HG03025 (cell line): ENCODE measurements around the gene KIAA1217.
A peak's percentile ranks its signal among the peaks of the same experiment; 100 is the strongest.

ENCODE experiments used
- ATAC-seq: cut with Tn5 transposase; IDR thresholded peaks from one replicate; pipeline ENCODE4 v1.9.1; 2021; ENCODE audit warnings: mild to moderate bottlenecking, moderate library complexity; ENCODE audit not compliant: unreplicated experiment, low FRiP score

KIAA1217 gene

DNA sequence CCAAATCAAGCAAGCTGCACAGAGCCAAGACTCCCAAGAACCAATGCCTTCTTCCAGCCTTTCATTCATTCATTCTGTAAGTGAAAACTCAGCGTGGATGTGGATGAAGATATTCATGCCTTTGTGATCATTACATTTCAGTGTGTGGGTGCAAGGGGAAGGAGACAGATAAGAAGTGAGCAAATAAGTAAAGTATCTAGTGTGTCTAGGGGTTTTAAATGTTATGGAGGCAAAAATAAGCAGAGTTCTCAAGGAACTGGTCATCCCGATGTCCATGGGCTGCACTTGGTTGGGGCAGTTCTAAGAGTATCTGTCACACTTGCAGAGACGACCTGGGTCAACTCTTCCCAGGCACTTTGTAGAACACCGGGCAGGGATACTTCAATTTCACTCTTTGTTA is 149.1 kb downstream of the KIAA1217 start:
- no peak for ATAC-seq

DNA sequence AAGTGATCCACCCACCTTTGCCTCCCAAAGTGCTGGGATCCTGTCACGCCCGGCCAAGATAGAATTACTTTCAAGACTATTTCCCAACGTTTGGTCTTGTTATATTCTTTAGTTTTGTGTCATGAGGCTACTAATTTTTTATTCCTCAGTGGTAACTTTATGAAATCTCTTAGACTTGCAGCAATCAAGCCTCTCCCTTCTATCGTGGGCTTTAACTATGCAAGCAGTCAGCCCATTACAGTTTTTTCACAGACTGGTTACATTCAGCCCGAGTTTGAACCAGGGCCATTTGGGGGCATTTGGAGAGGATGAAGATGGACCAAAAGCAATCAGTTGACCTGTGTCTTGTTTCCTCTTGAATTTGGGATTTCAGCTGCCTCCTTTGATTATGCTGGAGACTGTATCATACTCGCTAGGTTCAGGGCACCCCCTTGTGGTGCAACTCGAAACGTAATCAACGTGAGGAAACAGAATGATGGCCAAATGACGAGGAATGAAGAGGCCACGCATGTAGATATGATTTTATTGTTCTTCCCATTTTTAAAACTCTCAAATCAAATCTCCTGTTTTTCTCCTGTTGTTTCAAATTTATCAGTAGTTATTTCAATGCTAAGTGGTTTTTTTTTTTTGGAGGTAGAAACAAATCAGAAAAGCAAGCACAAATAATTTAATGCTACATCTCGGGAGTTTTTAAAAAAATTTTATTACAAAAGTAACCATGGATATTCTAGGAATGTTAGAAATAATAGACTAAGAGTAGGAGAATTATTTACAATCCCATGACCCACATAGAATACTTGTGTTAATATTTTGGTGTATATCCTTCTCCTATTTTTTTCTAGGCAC is 151.6 kb downstream of the KIAA1217 start:
- ATAC-seq, result peak; percentile 53

DNA sequence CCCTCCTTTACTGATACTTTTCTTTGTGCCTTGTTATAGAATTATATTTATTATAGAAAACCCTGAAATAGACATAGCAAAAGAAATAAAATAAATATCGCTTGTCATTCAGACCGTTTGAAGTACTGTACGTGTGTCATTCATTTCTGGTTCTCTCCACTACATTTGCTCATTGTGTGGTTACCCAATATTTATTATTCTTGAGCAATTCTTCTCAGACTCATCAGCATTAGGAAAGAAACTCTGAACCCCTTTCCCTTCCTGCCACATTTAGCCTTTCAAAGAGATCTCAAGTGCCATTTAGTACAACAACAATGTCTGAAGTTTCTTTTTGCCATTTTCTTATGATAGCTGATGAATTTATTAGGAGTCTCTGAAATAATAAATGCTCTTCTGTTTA is 154.1 kb downstream of the KIAA1217 start:
- no peak for ATAC-seq

DNA sequence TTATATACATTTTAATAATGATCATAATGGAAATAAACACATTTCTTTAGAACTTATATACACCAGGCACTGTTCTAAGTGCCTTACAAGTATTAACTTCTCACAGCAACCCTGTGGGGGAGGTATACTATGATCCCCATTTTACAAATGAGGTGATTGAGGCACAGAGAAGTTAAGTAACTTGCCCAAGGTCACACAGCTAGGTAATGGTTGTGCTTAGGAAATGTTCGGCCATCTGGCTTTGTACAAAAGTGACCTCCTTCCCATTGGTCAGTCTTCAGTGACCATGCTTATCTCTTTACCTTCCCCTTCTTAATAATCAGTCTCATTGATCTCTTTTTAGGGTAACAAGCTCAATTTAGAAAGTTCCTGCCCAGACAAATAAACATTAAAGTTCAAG is 158.8 kb downstream of the KIAA1217 start:
- ATAC-seq, result no peak

DNA sequence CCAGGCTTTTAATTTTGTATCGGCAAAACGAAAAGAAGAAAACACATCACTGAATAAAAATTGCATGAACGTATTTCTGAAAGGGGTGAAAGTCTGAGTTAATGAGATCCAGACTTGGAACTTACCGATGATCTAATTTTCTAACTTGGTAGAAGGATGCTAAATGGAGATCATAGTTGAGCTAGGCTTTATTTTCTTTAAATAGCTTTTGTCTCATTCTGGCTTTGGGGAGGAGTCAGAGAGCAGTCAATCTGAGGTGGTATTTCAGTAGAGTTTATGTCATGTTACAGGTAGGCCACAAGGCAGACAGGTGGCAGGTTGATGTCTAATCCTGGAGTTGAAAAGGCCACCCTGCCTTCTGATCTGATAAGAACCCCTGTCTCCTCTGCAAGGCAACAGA is 161.9 kb downstream of the KIAA1217 start:
- no peak for ATAC-seq

DNA sequence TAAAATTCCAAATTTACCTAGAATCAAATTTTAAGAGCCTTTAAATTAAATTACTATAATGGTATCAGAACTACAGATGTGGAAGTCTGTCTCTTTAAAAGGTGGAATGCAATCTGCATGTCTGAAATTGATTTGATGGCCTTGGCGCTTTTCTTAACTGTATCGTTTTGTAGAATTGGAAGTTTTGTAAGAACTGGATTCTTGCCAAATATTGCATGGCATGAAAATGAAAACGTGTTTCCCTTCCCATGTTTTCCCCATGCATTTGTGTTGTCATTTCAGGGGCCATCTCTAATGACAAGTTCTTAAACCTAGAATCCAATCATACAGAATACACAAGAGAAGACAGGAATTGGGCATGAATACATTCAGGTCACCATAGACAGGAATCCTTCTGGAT is 162.5 kb downstream of the KIAA1217 start:
- no peak for ATAC-seq

DNA sequence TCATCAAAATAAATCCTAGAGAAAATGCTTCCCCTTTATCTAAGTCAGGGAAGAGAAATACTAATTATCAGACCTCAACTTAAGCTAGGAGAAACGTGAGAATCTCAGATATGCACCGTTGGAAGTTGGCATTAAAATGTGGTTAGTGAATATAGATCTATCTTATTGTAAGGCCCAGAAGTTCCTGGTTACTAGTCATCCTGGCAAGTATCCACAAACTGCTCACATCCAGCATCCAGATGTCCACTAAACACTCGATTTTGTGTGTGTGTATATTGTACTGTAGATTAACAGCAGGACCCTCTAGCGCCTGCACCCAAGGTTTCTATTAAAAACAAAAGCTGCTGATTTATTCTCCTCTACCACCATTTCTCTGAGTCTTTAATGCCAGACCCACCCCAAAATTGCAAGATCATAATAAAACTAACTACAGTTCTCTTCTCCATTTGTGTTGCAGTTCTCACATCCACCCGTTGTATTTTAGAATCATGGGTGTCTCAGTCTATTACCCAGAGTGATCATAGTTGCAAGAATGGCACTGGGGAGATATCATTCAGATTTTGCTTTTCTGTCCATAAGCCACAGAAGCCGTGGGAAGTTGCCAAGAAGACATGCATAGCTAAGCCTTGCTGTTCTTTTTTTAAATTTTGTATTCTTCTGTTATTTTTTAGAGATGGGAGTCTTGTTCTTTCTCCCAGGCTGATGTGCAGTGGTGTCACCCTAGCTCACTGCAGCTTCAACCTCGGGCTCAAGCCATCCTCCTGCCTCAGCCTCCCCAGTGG is 165.4 kb downstream of the KIAA1217 start:
- ATAC-seq, result no peak

DNA sequence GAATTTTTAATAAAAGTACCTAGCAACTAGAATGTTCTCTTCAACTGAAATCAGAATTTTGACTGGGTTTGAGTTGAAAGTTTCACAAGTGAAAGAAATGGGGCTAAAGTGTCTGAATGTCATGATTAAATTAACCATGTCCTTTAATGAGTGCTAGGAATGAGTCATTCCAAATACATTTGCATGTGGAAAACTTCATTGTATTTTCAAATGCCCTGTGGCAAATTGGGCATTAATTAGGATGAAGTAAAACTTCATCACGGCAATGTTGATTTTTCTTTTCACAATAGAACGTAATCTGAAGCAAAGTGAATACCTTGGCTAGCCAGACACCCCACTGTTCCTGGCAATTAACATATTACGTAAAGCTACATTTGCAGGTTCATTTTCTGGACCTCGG is 166.6 kb downstream of the KIAA1217 start:
- ATAC-seq, result no peak

DNA sequence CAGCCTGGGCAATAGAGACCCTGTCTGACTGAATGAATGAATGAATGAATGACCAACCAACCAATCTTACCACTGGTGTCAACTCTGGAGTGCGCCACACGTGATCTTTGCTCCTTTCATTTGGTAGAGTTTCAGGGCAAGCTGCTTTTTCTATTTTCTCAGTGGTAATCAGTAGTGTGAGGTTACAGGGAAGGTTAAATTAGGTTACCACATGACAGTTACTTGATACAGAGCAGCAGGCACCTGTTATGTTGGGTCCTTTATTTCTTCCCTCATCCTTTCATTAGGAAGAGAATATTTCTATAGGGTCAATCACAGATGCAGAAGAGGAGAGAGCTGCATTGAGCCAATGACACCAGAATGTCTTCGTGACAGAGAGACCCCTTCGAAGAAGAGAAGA is 167.8 kb downstream of the KIAA1217 start:
- no peak for ATAC-seq

DNA sequence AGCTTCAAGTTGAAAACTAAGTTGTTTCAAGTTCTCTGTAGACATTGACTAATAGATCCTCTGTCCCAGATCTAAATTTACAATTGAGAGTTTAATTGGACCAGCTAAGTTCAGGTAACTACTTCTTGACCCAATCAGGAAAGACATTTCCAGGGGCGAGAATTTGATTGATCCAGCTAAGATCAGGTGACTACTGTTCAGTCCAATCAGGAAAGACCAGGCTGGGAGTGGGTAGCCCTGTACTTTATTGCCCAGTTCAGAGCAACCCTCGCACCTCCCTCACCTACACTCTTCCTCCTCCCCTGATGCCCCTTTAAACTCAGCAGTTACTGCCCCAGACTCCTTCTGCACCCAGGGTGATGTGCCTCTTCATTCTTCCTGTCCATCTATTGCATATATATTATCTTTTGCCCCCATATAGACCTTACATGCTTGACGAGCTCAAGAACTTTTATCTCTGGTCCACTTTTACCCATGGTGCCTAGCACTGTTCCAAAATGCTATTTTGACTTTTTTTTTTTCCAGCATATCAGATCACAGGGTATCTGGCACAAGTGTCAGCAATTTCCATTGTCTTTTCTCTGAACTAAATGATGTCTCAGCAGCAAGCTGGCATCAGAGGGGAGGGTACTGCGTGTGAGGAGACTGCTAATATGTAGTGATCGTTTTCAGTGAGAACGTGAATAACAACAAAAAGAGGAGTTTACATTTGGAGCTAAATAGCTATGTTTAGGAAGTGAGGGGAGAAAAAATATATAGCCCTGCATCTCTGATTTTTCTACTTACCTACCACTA is 169.4 kb downstream of the KIAA1217 start:
- ATAC-seq, result no peak

DNA sequence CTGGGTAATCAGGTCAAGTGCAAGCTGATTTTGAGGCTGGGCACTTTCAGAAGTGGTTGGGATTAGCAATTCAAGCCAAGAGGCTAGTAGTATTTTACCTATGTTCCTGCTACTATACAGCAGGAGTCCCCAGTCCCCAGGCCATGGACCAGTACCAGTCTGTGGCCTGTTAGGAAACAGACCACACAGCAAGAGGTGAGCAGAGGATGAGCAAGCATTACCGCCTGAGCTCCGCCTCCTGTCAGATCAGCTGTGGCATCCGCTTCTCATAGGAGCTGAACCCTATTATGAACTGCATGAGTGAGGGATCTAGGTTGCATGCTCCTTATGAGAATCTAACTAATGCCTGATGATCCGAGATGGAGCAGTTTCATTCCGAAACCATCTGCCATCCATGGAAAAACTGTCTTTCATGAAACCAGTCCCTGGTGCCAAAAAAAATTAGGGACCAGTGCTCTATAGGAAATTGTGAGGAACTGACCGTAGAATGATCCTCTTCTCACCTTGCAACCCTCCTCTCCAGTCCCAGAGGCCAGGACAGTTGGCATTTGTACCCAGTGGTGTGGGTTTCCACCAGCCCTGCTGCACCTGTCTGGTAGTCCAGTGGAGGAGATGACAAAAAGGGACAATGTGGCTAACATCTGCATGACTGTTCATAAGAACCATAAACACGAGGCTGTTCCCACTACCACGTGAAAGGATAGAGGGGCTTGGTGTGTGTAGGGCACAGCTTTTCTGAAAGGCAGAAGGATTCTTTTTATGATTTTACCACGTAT is 172.5 kb downstream of the KIAA1217 start:
- no peak for ATAC-seq

DNA sequence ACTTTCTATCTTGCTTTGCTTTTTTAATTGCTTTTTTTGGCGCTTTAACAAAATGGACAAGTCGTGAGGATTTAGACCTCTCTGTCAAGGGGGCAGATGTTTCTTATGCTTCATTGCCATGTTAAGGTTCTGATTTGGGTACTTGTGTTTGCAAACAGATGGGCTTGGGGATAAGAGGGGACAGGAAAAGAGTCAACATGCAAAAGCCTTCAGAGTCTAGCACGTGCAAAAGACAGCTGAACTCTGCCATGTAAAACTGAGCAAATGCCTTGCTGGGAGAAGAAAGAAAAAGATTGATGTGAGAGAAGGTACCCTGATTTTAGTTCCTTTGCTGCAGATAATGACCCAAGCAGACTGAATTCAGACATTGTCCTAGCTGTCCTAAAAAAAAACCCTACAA is 173.1 kb downstream of the KIAA1217 start:
- no peak for ATAC-seq

DNA sequence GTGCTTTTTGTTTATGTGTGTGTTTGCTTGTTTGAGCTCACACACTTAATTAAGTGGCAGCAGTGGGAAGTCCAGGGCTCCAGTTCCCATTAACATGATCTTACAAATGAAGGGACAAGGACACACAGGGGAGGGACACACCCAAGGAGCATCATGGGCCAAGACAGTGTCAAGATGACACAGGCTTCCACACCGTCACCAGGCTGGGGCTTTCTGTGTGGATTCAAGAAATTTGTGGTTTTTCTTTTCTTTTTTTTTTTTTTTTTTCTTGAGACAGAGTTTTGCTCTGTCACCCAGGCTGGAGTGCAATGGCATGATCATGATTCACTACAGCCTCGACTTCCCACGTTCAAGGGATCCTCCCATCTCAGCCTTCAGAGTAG is 173.6 kb downstream of the KIAA1217 start:
- ATAC-seq, result no peak

DNA sequence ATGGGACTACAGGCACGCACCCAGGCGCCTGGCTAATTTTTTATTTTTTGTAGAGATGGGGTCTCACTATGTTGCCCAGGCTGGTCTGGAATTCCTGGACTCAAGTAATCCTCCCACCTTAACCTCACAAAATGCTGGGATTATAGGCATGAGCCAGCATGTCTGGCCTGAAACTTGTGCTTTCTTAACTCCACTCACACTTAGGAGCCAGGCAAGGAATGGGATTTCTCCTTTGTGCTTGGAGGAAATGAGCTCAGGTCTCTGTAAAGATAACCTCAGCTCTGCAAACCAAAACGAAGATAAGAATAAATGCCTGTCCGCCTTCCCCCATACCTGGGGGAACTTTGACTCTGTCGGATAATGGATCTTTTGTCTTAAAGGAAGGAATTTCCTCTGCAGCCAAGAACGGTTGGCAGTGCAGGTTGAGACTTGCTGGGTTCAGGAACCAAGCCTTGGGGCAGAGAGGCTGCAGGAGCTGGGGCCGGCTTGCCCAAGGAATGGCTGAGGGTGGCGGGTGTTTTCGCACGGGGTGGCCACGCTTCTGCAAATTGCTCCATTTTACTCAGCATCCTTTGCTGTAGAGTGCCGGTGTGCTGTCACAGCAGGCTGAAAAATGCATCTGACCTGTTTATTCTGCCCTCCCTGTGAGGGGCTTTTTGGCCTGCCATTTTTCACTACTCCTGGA is 174.2 kb downstream of the KIAA1217 start:
- ATAC-seq, result peak; percentile 62

DNA sequence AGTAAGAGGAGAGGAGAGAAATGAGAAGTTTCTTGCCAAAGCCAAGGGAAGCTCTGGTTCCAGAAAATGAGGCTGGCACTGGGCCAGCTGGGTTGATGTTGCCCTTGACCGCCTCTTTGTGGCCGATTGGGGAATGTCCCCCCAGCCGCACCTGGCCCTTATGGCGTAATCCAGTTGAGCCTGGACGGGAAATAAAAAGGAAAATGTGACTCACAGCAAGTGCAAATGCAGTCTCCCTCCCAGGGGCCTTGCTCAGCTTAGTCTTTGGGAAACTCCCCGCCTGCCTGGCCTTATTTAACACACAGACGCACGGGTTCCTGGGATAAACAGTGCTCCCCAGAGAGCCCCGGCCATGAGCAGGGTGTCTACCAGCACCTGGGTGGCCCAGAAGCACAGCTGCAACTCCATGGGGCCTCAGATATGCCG is 174.8 kb downstream of the KIAA1217 start:
- peak; percentile 88 for ATAC-seq

DNA sequence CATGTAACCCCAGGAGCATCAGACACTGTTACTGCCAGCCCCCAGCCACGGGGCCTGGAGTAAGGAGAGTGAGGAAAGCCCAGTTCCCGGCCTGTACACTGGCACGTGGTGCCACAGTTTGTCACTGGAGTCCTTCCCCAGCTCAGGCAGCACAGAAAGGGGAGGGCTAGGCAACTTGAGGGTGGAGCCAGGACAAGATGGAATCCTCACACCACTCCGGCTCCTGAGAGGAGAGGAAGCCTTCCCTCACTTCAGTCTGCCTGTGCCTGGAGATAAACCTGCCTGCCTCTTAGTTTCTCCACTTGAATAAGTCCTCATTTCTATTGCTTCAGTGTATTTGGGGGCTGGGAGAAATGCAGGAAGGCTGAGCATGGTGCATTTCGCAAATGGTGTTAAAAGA is 176.0 kb downstream of the KIAA1217 start:
- ATAC-seq, result no peak

DNA sequence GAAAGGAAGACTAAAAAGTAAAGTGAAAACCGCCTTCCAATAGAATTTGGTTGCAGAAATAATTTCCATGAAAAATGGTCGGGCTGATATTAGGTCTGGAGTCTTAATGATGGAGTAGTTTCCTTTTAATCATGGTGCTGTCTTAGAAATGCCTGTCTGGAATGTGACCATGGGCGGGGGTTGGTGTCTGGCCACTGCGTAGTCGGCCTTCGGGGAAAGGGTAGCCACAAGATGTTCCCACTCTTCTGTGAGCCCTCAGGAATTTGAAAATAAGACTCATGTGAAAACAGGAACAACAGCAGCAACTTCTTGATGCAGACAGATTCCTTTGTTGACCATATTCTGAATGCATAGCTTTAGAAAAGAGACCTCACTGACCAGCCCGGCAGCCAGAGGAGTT is 176.8 kb downstream of the KIAA1217 start:
- ATAC-seq, result no peak

DNA sequence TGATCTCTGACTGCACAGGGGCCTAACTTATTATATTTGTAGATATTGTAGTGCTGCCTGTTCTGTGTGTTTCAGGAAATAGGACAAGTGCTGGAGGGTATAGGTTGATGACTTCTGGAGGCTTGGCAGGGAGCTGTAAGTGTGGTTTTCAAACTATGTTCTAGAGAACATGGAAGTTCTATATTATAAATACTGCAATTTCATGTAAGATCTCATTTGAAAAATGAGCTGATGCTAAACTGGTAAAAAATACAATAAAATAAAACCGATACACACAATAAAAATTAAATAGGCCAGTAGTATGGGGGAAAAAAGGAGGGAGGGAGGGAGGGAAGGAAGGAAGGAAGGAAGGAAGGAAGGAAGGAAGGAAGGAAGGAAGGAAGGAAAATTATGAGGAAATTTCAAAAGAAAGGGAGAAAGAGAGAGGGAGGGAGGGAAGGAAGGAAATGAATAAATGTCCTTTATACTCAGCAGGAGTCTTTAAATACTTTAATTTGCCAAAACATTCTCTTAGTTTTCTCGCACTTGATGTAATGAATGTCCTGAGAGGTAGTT is 181.3 kb downstream of the KIAA1217 start:
- ATAC-seq, result no peak

DNA sequence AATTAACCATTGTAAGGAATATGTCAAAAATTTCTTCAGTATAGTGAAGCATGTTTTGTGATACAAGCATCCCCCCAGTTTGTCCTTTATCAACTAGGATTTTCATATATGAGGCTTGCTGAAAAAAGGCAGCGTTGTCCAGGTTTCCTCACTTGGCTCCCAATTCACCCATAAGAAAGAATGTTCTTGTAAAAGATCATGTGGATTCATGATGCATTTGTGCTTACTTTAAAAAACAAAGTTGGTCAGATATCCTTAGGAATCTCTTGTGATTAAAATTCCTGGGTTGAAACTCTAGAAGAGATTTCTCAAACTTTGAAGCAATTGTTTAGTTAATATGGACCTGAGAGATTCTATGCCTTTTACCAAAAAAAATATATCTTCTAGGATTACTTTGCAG is 181.8 kb downstream of the KIAA1217 start:
- ATAC-seq, result no peak
